ENCODE measurements around the gene FOXL3. TPM values are rescaled to one million over a fixed set of nuclear protein-coding genes. Genes with fewer than 3 reads are reported as not detected.

Gene FOXL3
- total RNA-seq, 6 experiments from 2014 or later, result not detected

- H3K9me3 ChIP-seq, result no peaks in the 10 kb centered on the region
- ATAC-seq (peak in 1 of 4 donors; percentile 5), DNase-seq (peak in 1 of 3 donors; percentile 32)
- no peak overlapping the region for H3K27ac ChIP-seq
- H3K36me3 ChIP-seq, result no peaks in the 10 kb centered on the region
- H3K4me3 ChIP-seq, result no peak overlapping the region
- 27% methylated on average over 9 of the region's 46 CpGs for WGBS (ENCODE audit: insufficient coverage, low coverage, low lambda C conversion rate, missing lambda C conversion rate)
- TF ChIP-seq POLR2A (IDR thresholded peaks at IDR 0.05) (no peak), CTCF (IDR thresholded peaks at IDR 0.05) (no peak)
- intact Hi-C loops (cut with DNase I), result no loop called here
- H3K27me3 ChIP-seq, result peaks cover 8 to 18% of the 10 kb centered on the region in 2 donors
- no peaks in the 10 kb centered on the region for H3K4me1 ChIP-seq
Observed at GRCh38 chr7:289209-289755, 688 bp upstream of the FOXL3 start.

- Histone ChIP-seq H3K4me3 (no peak overlapping the region), H3K36me3 (no peaks in the 10 kb centered on the region), H3K27ac (no peak overlapping the region), H3K27me3 (peaks cover 8 to 18% of the 10 kb centered on the region in 2 donors), H3K9me3 (no peaks in the 10 kb centered on the region), H3K4me1 (no peaks in the 10 kb centered on the region)
- DNase-seq, result peak in 1 of 3 donors; percentile 41
- WGBS (ENCODE audit: insufficient coverage, low coverage, low lambda C conversion rate, missing lambda C conversion rate), result 20% methylated on average over 1 of the region's 102 CpGs
- ATAC-seq, result no peak
- TF ChIP-seq CTCF (IDR thresholded peaks at IDR 0.05), result no peak
- no peak for TF ChIP-seq POLR2A (IDR thresholded peaks at IDR 0.05)
- intact Hi-C loops (cut with DNase I), result no loop called here
Observed at GRCh38 chr7:290554-291372, 793 bp downstream of the FOXL3 start.

GRCh38 chr7:291373-292092 is 1.6 kb downstream of the FOXL3 start:
- intact Hi-C loops (cut with DNase I), result no loop called here
- no peaks in the 10 kb centered on the region for H3K9me3 ChIP-seq
- H3K36me3 ChIP-seq, result no peaks in the 10 kb centered on the region
- H3K4me3 ChIP-seq, result no peak overlapping the region
- TF ChIP-seq POLR2A (IDR thresholded peaks at IDR 0.05), result no peak
- TF ChIP-seq CTCF (IDR thresholded peaks at IDR 0.05), result no peak
- 78% methylated on average over 10 of the region's 21 CpGs for WGBS (ENCODE audit: insufficient coverage, low coverage, low lambda C conversion rate, missing lambda C conversion rate)
- H3K27me3 ChIP-seq, result peaks cover 8 to 18% of the 10 kb centered on the region in 2 donors
- no peaks in the 10 kb centered on the region for H3K4me1 ChIP-seq
- ATAC-seq (no peak), DNase-seq (no peak)
- no peak overlapping the region for H3K27ac ChIP-seq

- Histone ChIP-seq H3K27me3 (peaks cover 8 to 18% of the 10 kb centered on the region in 2 donors), H3K4me3 (no peak overlapping the region), H3K9me3 (no peaks in the 10 kb centered on the region), H3K27ac (no peak overlapping the region), H3K4me1 (no peaks in the 10 kb centered on the region), H3K36me3 (no peaks in the 10 kb centered on the region)
- no peak for TF ChIP-seq CTCF (IDR thresholded peaks at IDR 0.05)
- TF ChIP-seq POLR2A (IDR thresholded peaks at IDR 0.05), result no peak
- ATAC-seq (no peak), DNase-seq (no peak)
- 73% methylated on average over 7 of the region's 7 CpGs for WGBS (ENCODE audit: insufficient coverage, low coverage, low lambda C conversion rate, missing lambda C conversion rate)
- intact Hi-C loops (cut with DNase I), result no loop called here
Observed at GRCh38 chr7:292226-292625, 2.3 kb downstream of the FOXL3 start.

Data from right lobe of liver (tissue), 6 donors.